ENCODE results near the gene CRB2. TPM values are rescaled to one million over a fixed set of nuclear protein-coding genes. Genes with fewer than 3 reads are reported as not detected.

Gene CRB2
- total and polyA plus RNA-seq, 2 of the 13 experiments (the other 11 are each of a cell fraction or from before 2014, with no cell fraction given), result 0.01 to 0.29 TPM

GRCh38 chr9:123336449-123336848, 19.5 kb upstream of the CRB2 start:
- 58% methylated on average over 3 of the region's 3 CpGs for WGBS (ENCODE audit: low lambda C conversion rate)

GRCh38 chr9:123336959-123337358, 19.0 kb upstream of the CRB2 start:
- no peaks in the 10 kb centered on the region for H4K20me1 ChIP-seq (ENCODE audit: insufficient read depth, low read length)
- CTCF ChIA-PET (ENCODE audit: low intra/inter-chr PET ratio, low total read pairs), result no interaction called here
- no TSS peak for BruUV-seq (replicated peaks)
- peaks cover 43% of the 10 kb centered on the region for H3K4me1 ChIP-seq (ENCODE audit: insufficient read depth, low read length)
- no peak overlapping the region for H3K9ac ChIP-seq (ENCODE audit: insufficient read depth, low read depth, low read length)
- intact Hi-C loops (cut with micrococcal nuclease; ENCODE audit: unreplicated experiment) (no loop called here), in situ Hi-C loops (cut with HindIII; ENCODE audit: extremely low pct_ligation_motif_present, low pct_unique_long_range_greater_than_20kb) (no loop called here)
- no peaks in the 10 kb centered on the region for H3K79me2 ChIP-seq (ENCODE audit: insufficient read depth, low read length)
- TF ChIP-seq ZNF777 (CRISPR knock-in tag; IDR thresholded peaks at IDR 0.05) (no peak), REPIN1 (CRISPR knock-in tag; IDR thresholded peaks at IDR 0.05; ENCODE audit: borderline replicate concordance, low read depth) (no peak), ZNF557 (CRISPR knock-in tag; IDR thresholded peaks at IDR 0.05) (no peak), THYN1 (CRISPR knock-in tag; IDR thresholded peaks at IDR 0.05; ENCODE audit: borderline replicate concordance, low read depth) (no peak), KDM5A (IDR thresholded peaks at IDR 0.05; ENCODE audit: borderline replicate concordance, low read length) (no peak), YY1 (IDR thresholded peaks at IDR 0.05; ENCODE audit: insufficient read depth, insufficient replicate concordance, low read depth, low read length) (no peak), ARNT (IDR thresholded peaks at IDR 0.05) (no peak), RNF2 (conservative IDR thresholded peaks at IDR 0.05; ENCODE audit: low read depth) (no peak), ZZZ3 (CRISPR knock-in tag; IDR thresholded peaks at IDR 0.05; ENCODE audit: borderline replicate concordance) (no peak), ZNF264 (CRISPR knock-in tag; IDR thresholded peaks at IDR 0.05) (no peak), NR2F1 (CRISPR knock-in tag; IDR thresholded peaks at IDR 0.05) (no peak), ZNF691 (CRISPR knock-in tag; IDR thresholded peaks at IDR 0.05; ENCODE audit: borderline replicate concordance, low read depth) (no peak)
- H3K4me3 ChIP-seq (replicated peaks in 1 of 3; ENCODE audit: insufficient read depth in 1 of 3, low read depth in 2 of 3, low read length in 3 of 3), result no peak overlapping the region
- ATAC-seq, result no peak
- H3K36me3 ChIP-seq (replicated peaks in 1 of 2; ENCODE audit: control insufficient read depth in 1 of 2, insufficient read depth in 2 of 2, low read length in 2 of 2), result no peaks in the 10 kb centered on the region
- H3K27ac ChIP-seq (ENCODE audit: extremely low read length, insufficient read depth, low read length), result no peak overlapping the region
- no peak overlapping the region for H2AFZ ChIP-seq (ENCODE audit: low read length)
- no peak for FAIRE-seq
- POLR2A ChIA-PET, result no interaction called here
- no peaks in the 10 kb centered on the region for H3K9me3 ChIP-seq (ENCODE audit: low read length)
- no peak for DNase-seq (ENCODE audit: low spot score)
- no peak overlapping the region for H3K4me2 ChIP-seq (ENCODE audit: low read depth, low read length)
- H3K27me3 ChIP-seq (ENCODE audit: control insufficient read depth in 1 of 2, insufficient read depth in 2 of 2, low read length in 2 of 2), result peaks cover 0 to 22% of the 10 kb centered on the region in 2 experiments; a peak in 2 of 5 replicates

More at GRCh38 chr9:123336449-123336848, 19.5 kb upstream of the CRB2 start:
- ChIA-PET POLR2A (no interaction called here), CTCF (ENCODE audit: low intra/inter-chr PET ratio, low total read pairs) (no interaction called here)
- intact Hi-C loops (cut with micrococcal nuclease; ENCODE audit: unreplicated experiment) (no loop called here), in situ Hi-C loops (cut with HindIII; ENCODE audit: extremely low pct_ligation_motif_present, low pct_unique_long_range_greater_than_20kb) (no loop called here)
- no peak for TF ChIP-seq ZNF468 (CRISPR knock-in tag; IDR thresholded peaks at IDR 0.05)
- no peak for TF ChIP-seq ZNF703 (CRISPR knock-in tag; IDR thresholded peaks at IDR 0.05; ENCODE audit: borderline replicate concordance)
- no peak for TF ChIP-seq NFE2L1 (CRISPR knock-in tag; IDR thresholded peaks at IDR 0.05; ENCODE audit: borderline replicate concordance)
- Histone ChIP-seq H3K27me3 (ENCODE audit: control insufficient read depth in 1 of 2, insufficient read depth in 2 of 2, low read length in 2 of 2) (peaks cover 0 to 17% of the 10 kb centered on the region in 2 experiments; a peak in 2 of 5 replicates), H3K4me3 (replicated peaks in 1 of 3; ENCODE audit: insufficient read depth in 1 of 3, low read depth in 2 of 3, low read length in 3 of 3) (no peak overlapping the region), H3K4me1 (ENCODE audit: insufficient read depth, low read length) (peaks cover 38% of the 10 kb centered on the region), H3K36me3 (replicated peaks in 1 of 2; ENCODE audit: control insufficient read depth in 1 of 2, insufficient read depth in 2 of 2, low read length in 2 of 2) (no peaks in the 10 kb centered on the region), H3K9me3 (ENCODE audit: low read length) (no peaks in the 10 kb centered on the region), H4K20me1 (ENCODE audit: insufficient read depth, low read length) (no peaks in the 10 kb centered on the region), H2AFZ (ENCODE audit: low read length) (no peak overlapping the region), H3K4me2 (ENCODE audit: low read depth, low read length) (no peak overlapping the region), H3K27ac (ENCODE audit: extremely low read length, insufficient read depth, low read length) (no peak overlapping the region), H3K79me2 (ENCODE audit: insufficient read depth, low read length) (no peaks in the 10 kb centered on the region), H3K9ac (ENCODE audit: insufficient read depth, low read depth, low read length) (no peak overlapping the region)
- DNase-seq (ENCODE audit: low spot score) (no peak), ATAC-seq (no peak), FAIRE-seq (no peak)
- BruUV-seq (replicated peaks), result no TSS peak
